B cell (primary cell): ENCODE measurements around the gene CUL1. TPM values are rescaled to one million over a fixed set of nuclear protein-coding genes. Genes with fewer than 3 reads are reported as not detected.

Source experiments
- ATAC-seq: fragments of 200-7000 bp; cut with Tn5 transposase; one replicate; pipeline ENCODE4 v1.10.0; 2021; ENCODE audit warnings: low read depth, mild to moderate bottlenecking, moderate number of reproducible peaks, moderate library complexity
- CTCF ChIA-PET: fragments of 350-600 bp; sonication (Branson Sonifier 250); formaldehyde crosslinking; loops from one replicate; lab custom pipeline; 2021; ENCODE audit warnings: antibody characterized with exemption, inconsistent platforms; lab: Charles Lee
- POLR2A ChIA-PET: fragments of 350-600 bp; sonication (Branson Sonifier 250); formaldehyde crosslinking; loops from one replicate; lab custom pipeline; 2021; ENCODE audit warnings: antibody characterized with exemption; lab: Charles Lee
- DNase-seq: peaks from one replicate; pipeline ENCODE4 v3.0.0; 2013
- H2AFZ ChIP-seq: 2 replicates; pipeline ENCODE4 v1.6.1; 2012; ENCODE audit warnings: mild to moderate bottlenecking, low read depth, low read length; ENCODE audit not compliant: insufficient read depth, poor library complexity, severe bottlenecking
- H3K27ac ChIP-seq, 2 donors: 1 replicate in 1 of 2; 2 replicates in 1 of 2; pipeline ENCODE4 v1.5.1; 2012 to 2013; ENCODE audit warnings: low read length in 2 of 2, mild to moderate bottlenecking in 2 of 2, moderate library complexity in 1 of 2
- H3K27me3 ChIP-seq, 4 experiments: fragments of 200-600 bp in 1 of 4; sonication (generic) in 1 of 4; replicated peaks in 1 of 4; 1 replicate in 2 of 4; 2 replicates in 2 of 4; pipeline versions ENCODE4 v1.6.1 to v1.7.0; 2013 to 2016; ENCODE audit warnings: low read length in 3 of 4, mild to moderate bottlenecking in 2 of 4, mixed read lengths in 1 of 4, moderate library complexity in 1 of 4; ENCODE audit not compliant: insufficient read depth in 4 of 4, control insufficient read depth in 3 of 4; ENCODE audit errors: control extremely low read depth in 1 of 4
- H3K36me3 ChIP-seq, 2 experiments: replicated peaks in 1 of 2; 1 replicate in 1 of 2; 2 replicates in 1 of 2; pipeline versions ENCODE4 v1.6.1 to v1.7.1; 2013; ENCODE audit warnings: low read length in 1 of 2; ENCODE audit not compliant: insufficient read depth in 2 of 2, control insufficient read depth in 1 of 2; ENCODE audit errors: control extremely low read depth in 1 of 2, extremely low read depth in 1 of 2
- H3K4me1 ChIP-seq, 2 donors: fragments of 200-600 bp in 1 of 2; sonication (generic) in 1 of 2; 1 replicate in 1 of 2; 2 replicates in 1 of 2; pipeline versions ENCODE4 v1.5.1 to v1.6.1; 2013 to 2017; ENCODE audit warnings: low read length in 2 of 2; ENCODE audit not compliant: control insufficient read depth in 2 of 2, insufficient read depth in 2 of 2
- H3K4me2 ChIP-seq: replicated peaks from 2 replicates; pipeline ENCODE3; 2012; ENCODE audit warnings: mild to moderate bottlenecking, low read depth, low read length; ENCODE audit not compliant: poor library complexity, severe bottlenecking
- H3K4me3 ChIP-seq, 5 experiments: fragments of 200-600 bp in 1 of 5; sonication (generic) in 1 of 5; 1 replicate in 3 of 5; 2 replicates in 2 of 5; pipeline versions ENCODE4 v1.5.1 to v1.7.0; 2011 to 2016; ENCODE audit warnings: low read length in 4 of 5, mild to moderate bottlenecking in 4 of 5, low read depth in 2 of 5, control low read depth in 1 of 5, moderate library complexity in 1 of 5; ENCODE audit not compliant: insufficient read depth in 1 of 5; ENCODE audit errors: control extremely low read depth in 1 of 5, extremely low read depth in 1 of 5
- H3K79me2 ChIP-seq: fragments of 200-600 bp; sonication (generic); one replicate; pipeline ENCODE4 v1.6.0; 2016; ENCODE audit warnings: low read length; ENCODE audit not compliant: control insufficient read depth, insufficient read depth
- H3K9ac ChIP-seq: fragments of 200-600 bp; sonication (generic); 2 replicates; pipeline ENCODE4 v1.6.1; 2017; ENCODE audit warnings: mild to moderate bottlenecking, low read length, moderate library complexity
- H3K9me3 ChIP-seq, 3 donors: one replicate each; pipeline versions ENCODE4 v1.6.1 to v1.7.1; 2013; ENCODE audit warnings: low read length in 2 of 3; ENCODE audit not compliant: control insufficient read depth in 2 of 3, insufficient read depth in 1 of 3; ENCODE audit errors: control extremely low read depth in 1 of 3
- H4K20me1 ChIP-seq: 2 replicates; pipeline ENCODE4 v1.6.0; 2012; ENCODE audit warnings: mild to moderate bottlenecking, low read length; ENCODE audit not compliant: insufficient read depth, control insufficient read depth, poor library complexity, severe bottlenecking
- H3K27ac Mint-ChIP-seq: one replicate; pipeline ENCODE4 v1.8.0; 2021; ENCODE audit warnings: mixed read lengths
- H3K27me3 Mint-ChIP-seq: one replicate; pipeline ENCODE4 v1.8.0; 2021; ENCODE audit warnings: mixed read lengths
- H3K4me1 Mint-ChIP-seq: one replicate; pipeline ENCODE4 v1.8.0; 2021; ENCODE audit warnings: mixed read lengths
- H3K4me3 Mint-ChIP-seq: one replicate; pipeline ENCODE4 v1.8.0; 2021; ENCODE audit warnings: mixed read lengths
- H3K9me3 Mint-ChIP-seq: one replicate; pipeline ENCODE4 v1.8.0; 2022; ENCODE audit warnings: mixed read lengths; ENCODE audit not compliant: insufficient read depth
- EZH2 ChIP-seq: IDR thresholded peaks from 2 replicates; pipeline ENCODE4 v1.6.1; 2012; ENCODE audit warnings: borderline replicate concordance, low read depth, mild to moderate bottlenecking, moderate library complexity, low read length; ENCODE audit not compliant: insufficient read depth, poor library complexity, severe bottlenecking
- WGBS: methylation state at CpG from one replicate; pipeline ENCODE4 v1.1.5; 2013; ENCODE audit warnings: missing lambda C conversion rate; ENCODE audit not compliant: insufficient coverage; 5-methylcytosine and 5-hydroxymethylcytosine counted together
- intact Hi-C: fragments of 100-400 bp; cut with micrococcal nuclease; formaldehyde crosslinking; loops from one replicate; pipeline ENCODE4 v1.10.0; 2022
- polyA plus RNA-seq: library from polyadenylated mRNA; depleted of rRNA; stranded (reverse); fragments of >200 nt; gene quantifications from 2 replicates; pipeline ENCODE4 v1.2.3, GENCODE V29; 2012
- total RNA-seq, 2 donors: library from RNA; stranded (reverse); fragments of 120-200 nt in 1 of 2; gene quantifications; 1 replicate in 1 of 2; 2 replicates in 1 of 2; pipeline versions ENCODE4 v1.2.3 to v1.2.4, GENCODE V29; 2013 to 2022
- TF ChIP-seq, protein P1 (sequence below): fragments of 200-600 bp; IDR thresholded peaks from one replicate; pipeline ENCODE4 v1.8.0; 2022; ENCODE audit warnings: antibody characterized with exemption, mild to moderate bottlenecking

The CUL1 gene
- total and polyA plus RNA-seq, 2 donors (not counting 1 experiment from before 2014, with no cell fraction given): 26.9 to 51.1 TPM

DNA sequence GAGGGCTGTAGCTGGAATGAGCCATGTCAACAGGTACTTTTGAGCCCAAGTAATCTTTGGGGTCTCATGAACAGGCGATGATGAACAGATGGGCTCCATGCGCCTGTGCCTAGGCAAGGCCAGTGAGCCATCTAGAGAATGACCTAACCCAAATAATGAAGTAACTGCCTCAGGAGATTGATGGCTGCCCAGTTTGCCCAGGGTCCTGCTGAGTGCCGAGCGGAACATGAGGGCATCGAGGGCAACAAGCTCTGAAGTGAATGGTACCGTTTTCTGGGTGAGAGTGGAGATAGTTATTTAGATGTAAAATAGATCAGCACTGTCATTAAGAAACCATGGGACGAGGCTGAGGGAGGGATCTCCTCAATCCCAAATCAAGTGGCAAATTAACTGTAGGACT, 107.5 kb downstream of the CUL1 start:
- Histone ChIP-seq H3K4me3 (no peak overlapping the region), H3K36me3 (peaks cover 6 to 26% of the 10 kb centered on the region in 2 experiments), H3K4me2 (no peak overlapping the region), H4K20me1 (no peaks in the 10 kb centered on the region), H3K27me3 (no peaks in the 10 kb centered on the region), H3K9ac (no peak overlapping the region), H3K4me1 (no peaks in the 10 kb centered on the region), H3K79me2 (no peaks in the 10 kb centered on the region), H2AFZ (no peak overlapping the region), H3K27ac (no peak overlapping the region), H3K9me3 (no peaks in the 10 kb centered on the region)
- no peak for ATAC-seq
- ChIA-PET CTCF (interaction anchor here (1.9 kb wide), 1 partner anchor 11 kb away, joined by 4 read pairs; no protein-coding TSS in a partner anchor), POLR2A (no interaction called here)
- Mint-ChIP-seq H3K27ac (no peak overlapping the region), H3K9me3 (no peaks in the 10 kb centered on the region), H3K4me1 (no peaks in the 10 kb centered on the region), H3K4me3 (no peak overlapping the region), H3K27me3 (no peaks in the 10 kb centered on the region)
- intact Hi-C loops: no loop called here
- no peak for DNase-seq
- no peak for TF ChIP-seq EZH2
- TF ChIP-seq, protein P1, sequence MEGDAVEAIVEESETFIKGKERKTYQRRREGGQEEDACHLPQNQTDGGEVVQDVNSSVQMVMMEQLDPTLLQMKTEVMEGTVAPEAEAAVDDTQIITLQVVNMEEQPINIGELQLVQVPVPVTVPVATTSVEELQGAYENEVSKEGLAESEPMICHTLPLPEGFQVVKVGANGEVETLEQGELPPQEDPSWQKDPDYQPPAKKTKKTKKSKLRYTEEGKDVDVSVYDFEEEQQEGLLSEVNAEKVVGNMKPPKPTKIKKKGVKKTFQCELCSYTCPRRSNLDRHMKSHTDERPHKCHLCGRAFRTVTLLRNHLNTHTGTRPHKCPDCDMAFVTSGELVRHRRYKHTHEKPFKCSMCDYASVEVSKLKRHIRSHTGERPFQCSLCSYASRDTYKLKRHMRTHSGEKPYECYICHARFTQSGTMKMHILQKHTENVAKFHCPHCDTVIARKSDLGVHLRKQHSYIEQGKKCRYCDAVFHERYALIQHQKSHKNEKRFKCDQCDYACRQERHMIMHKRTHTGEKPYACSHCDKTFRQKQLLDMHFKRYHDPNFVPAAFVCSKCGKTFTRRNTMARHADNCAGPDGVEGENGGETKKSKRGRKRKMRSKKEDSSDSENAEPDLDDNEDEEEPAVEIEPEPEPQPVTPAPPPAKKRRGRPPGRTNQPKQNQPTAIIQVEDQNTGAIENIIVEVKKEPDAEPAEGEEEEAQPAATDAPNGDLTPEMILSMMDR: no peak
- WGBS: 95% methylated on average over 5 of the region's 7 CpGs

DNA sequence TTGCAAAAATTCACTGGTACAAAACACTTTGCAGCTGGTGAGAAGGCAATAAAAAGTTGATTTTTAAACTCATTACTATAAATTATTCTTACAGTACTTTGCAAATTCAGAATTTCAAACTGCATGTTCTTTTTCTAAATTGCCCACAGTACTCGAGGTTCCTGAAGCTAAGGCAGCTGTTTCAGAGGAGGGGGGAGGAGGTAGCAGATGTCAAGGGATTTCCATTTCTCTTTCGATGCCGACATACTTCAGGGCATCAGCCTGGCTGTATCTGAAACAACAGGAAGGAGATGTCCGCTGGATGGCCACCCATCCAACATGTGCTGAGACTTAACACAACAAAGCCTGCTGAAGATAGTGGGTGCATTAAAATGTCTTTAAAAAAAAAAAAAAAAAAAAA, 108.7 kb downstream of the CUL1 start:
- no peak for DNase-seq
- no peak for ATAC-seq
- peaks cover 8 to 18% of the 10 kb centered on the region in 2 experiments for H3K36me3 ChIP-seq
- WGBS: 100% methylated on average over 1 of the region's 4 CpGs
- H3K9me3 ChIP-seq: no peaks in the 10 kb centered on the region
- H4K20me1 ChIP-seq: no peaks in the 10 kb centered on the region
- no peak overlapping the region for H3K27ac Mint-ChIP-seq
- intact Hi-C loops: no loop called here
- H3K9ac ChIP-seq: no peak overlapping the region
- H2AFZ ChIP-seq: no peak overlapping the region
- no peaks in the 10 kb centered on the region for H3K27me3 Mint-ChIP-seq
- TF ChIP-seq, protein P1: no peak
- TF ChIP-seq EZH2: no peak
- H3K4me2 ChIP-seq: no peak overlapping the region
- H3K4me1 Mint-ChIP-seq: peaks cover 5% of the 10 kb centered on the region
- POLR2A ChIA-PET: no interaction called here
- H3K4me3 ChIP-seq: no peak overlapping the region
- no peaks in the 10 kb centered on the region for H3K4me1 ChIP-seq
- no peaks in the 10 kb centered on the region for H3K9me3 Mint-ChIP-seq
- H3K27me3 ChIP-seq: no peaks in the 10 kb centered on the region
- H3K79me2 ChIP-seq: no peaks in the 10 kb centered on the region
- H3K27ac ChIP-seq: no peak overlapping the region
- CTCF ChIA-PET: no interaction called here
- no peak overlapping the region for H3K4me3 Mint-ChIP-seq
